HK-2 (cell line): ENCODE results near the gene SLC5A8.
A peak's percentile ranks its signal among the peaks of the same experiment; 100 is the strongest.

ENCODE experiments used
- DNase-seq: peaks from one replicate; pipeline ENCODE4 v3.0.0-alpha.2; 2018; ENCODE audit not compliant: unreplicated experiment

SLC5A8 gene

DNA sequence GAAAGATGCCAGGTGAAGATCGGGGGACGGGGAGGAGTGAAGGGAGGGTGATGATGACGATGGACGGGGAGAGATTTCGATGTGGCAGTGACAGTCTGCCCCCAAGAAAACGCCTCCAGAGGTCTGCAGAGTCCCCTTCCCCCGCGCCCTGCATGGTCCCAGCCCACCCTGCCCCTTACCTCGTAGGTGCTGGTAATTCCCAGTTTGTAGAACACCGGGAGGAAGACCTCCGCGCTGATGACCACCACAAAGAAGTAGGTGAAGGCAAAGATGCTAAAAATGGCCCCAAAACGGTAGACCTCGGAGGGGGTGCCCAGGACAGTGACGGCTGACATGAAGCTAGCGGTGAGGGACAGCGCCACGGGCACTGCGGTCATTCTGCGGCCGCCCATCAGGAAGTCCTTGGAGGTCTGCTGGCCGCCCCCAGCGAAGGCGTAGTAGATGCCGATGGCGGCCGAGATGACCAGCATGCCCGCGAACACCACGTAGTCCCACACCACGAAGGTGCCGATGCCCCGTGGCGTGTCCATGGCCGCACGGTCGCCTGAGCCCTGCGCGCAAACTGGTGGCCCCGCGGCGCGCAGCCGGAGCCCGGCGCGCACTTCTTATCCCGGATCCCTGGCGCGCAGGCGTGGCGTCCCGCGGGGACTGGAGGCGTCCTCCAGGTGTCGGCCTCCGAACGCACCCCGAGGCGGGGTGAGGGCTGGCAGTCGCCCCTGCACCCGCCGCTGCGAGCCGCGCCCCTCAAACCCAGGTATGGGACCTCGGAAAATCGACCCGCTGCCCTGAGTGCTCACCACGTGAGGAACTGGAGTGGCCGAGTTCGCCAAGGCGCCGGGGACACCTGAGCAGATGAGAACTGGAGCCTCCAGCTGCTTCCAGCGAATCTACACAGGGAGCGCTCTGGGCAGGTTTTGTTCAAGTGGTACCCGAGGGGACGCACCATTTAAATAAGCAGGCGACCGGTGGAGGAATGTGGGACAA is at the start of gene SLC5A8:
Gene SLC5A8, minus strand, starts transcription at position 920 of the 984 bp plus-strand sequence. Its CDS starts 390 bp downstream, at position 530.
- no peak for DNase-seq

GRCh38 chr12:101257357-101257756 is 47.3 kb upstream of the SLC5A8 start:
- no peak for DNase-seq

- DNase-seq: no peak
Measured at GRCh38 chr12:101256266-101256665, 46.2 kb upstream of the SLC5A8 start.

GRCh38 chr12:101243616-101244015 is 33.6 kb upstream of the SLC5A8 start:
- no peak for DNase-seq

DNA sequence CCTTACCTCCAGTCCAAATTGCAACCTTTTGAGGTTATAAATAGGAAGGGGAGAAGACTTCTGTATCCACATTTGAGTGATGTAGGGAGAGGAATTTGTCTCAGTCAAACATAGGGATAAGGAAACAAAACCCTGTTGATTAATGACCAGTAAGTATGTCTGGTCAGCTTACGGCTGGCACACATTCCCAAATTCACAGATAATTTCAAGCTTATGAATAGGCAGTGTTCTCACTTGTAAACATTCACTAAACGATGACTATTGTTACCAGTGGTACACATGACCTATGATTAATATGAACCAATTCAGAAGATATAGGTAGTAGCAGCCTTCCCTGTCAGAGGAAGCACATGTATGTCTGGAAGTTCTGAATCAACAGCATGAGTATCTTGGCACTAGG is 33.0 kb upstream of the SLC5A8 start:
- DNase-seq: no peak

DNA sequence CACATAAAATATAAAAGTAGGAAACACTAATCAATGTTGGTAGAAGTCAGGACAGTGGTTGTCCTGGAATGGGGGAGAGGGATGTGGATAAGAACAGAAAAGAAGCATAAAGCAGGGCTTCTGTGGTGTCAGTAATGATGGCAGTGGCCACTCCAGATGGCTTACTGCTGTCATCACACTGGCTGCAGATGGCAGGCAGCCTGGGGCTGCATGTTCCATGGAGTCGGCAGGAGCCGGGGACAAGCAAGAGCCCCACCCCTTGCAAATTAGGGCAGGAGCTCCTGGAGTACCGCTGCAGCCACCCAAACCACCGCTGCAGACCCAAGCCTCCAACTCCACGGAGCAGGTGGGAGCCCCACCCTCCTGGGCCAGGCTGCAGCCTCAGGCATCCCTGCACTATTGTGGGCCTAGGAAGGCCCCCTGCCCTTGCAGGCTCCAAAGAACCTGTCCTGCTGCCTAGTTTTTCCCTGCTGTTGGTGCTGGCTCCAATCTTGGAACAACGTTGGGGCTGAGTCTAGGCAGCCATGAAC is 28.8 kb upstream of the SLC5A8 start:
- DNase-seq: no peak

GRCh38 chr12:101238306-101238705 is 28.3 kb upstream of the SLC5A8 start:
- no peak for DNase-seq

DNA sequence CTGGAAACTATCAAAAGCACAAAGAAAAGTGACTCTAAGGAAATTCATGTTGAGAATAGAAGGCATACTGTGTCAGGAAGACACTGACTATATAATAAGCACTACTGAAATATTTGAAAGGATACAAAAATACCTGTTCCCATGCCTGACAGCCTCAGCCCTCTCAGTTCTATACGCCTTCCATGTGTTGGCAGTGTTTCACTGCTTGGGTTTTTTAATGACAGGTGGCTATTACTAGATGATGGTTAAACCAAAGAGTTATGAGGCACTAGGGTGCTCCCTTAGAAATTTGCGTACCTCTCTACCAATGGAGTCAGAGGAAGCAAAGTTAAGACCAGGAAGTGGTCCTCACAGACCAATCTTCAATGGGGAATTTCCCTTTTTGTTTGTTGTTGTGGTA is 25.6 kb upstream of the SLC5A8 start:
- DNase-seq: no peak

DNA sequence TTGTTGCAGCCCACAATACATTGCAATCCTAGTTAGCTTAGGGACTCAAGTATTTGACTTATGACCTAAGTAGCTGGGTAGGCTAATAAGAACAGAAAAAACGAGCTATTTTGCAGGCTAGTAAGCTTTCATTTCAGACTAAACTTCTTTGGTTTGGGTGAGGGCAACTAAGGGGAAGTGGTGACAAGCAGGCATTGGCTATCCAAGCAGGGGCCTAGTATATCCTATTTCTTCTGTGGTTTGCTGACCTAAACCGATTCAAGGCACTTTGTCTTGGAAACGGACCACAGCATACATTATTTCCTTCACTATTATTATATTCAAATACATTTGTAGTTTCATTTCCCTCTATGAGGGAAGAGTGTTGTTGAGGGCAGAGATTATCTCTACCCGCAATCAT is 21.6 kb upstream of the SLC5A8 start:
- no peak for DNase-seq

DNA sequence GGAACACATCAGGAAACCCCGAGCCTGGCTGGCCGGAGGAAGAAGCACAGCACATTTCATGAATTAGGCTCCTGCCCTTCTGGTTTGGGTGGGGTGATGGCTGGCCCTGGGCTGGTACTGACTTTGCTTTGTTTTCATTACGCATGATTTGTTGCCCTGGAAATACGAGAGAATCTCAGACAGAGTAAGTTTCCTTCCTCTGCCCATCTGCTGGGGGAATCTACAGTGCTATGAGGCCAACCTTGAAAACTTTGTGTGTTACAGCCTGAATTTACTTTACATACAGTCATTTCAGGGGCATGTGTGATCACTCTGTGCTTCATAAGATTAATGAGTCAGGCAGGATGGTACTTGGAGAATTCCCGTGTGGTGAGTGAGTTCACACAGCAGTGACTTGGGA is 20.5 kb upstream of the SLC5A8 start:
- DNase-seq: peak; percentile 25

- DNase-seq: no peak
Measured at GRCh38 chr12:101229841-101230241, 19.8 kb upstream of the SLC5A8 start.

DNA sequence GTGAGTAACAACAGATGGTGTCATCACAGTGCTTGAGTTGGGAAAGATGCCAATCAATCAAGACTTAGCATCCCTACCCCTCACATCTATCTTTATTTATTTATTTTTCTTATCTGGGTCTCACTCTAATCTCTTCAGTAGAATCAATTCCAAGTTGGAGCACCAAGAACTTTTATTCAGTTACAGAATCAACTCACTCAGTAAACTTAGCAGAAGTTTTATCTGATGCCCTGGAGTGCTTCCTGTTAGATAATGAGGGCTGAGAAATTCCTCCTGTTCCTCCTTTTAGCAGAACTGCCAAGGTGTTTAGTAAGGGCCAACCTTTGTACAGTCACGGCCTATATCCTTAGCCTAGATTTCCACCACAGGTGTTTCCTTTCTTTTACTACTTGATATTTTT is 11.3 kb upstream of the SLC5A8 start:
- DNase-seq: no peak

DNA sequence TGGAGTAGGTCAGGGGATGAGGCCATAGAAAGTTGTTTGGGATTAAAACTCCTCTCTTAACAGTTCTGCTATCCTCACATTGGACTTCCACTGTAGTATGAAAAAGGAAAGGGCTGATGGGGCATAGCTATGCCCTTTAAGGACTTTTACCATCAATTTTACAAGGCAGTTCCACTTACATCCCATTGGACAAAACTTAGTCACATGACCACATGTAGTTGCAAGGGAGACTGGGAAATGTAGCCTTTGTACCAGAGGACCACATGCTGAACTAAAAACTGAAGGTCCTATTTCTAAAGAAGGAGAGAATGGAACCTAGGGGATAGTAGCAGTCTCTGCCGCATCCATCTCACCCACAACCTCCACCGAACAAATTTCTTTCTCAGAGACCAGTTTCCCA is 6.8 kb upstream of the SLC5A8 start:
- DNase-seq: no peak

DNA sequence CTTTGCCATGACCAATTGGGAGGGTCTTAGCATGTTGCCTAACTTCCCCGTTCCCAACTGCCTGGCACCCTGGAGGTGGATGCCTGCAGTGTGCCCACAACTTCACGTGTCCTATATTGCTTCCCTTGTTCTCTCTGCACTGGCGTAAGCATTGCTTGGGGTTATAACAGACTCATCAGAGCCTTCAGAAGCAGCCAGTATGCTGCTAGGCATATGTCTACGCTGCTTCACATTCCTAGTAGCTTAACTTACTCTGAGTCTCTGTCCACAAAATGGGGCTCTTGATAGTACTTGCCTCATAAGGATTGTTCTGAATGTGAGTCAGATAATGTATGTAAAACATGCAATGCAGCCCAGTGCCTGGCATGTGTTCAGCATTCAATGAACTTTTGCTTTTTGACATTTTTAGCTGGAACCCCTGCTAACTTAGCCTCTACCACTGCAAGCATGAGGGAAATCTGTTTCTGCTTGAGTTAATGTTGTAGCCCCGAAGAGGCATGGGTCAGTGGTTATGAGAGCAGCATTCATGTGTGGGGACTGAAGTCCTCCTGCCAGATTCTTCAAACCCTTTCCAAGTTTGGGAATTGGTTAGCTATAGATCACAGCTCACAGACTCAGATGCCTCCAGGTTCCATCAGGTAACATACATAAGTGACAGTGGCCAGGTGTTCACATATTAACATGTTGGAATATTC is 2.8 kb downstream of the SLC5A8 start:
- no peak for DNase-seq

GRCh38 chr12:101204602-101205304 is 5.3 kb downstream of the SLC5A8 start:
- no peak for DNase-seq

GRCh38 chr12:101200824-101201223 is 9.2 kb downstream of the SLC5A8 start:
- no peak for DNase-seq

DNA sequence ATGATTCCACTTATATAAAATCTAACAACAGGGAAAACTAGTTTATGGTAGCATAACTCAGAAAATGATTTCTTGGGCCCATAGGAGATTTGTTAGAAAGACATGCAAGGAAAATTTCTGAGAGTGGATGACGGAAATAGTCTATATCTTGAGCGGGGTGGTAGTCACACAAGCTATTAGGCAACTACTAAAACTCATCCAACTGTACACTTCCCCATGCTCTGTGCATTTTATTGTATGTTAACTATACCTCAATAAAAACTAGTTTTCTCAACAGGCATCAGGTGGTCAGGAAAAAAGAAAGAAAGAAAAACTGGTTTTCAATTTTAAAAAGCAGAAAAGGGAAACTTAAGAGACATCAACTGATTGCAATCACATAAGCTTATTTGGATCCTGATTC is 9.9 kb downstream of the SLC5A8 start:
- no peak for DNase-seq

DNA sequence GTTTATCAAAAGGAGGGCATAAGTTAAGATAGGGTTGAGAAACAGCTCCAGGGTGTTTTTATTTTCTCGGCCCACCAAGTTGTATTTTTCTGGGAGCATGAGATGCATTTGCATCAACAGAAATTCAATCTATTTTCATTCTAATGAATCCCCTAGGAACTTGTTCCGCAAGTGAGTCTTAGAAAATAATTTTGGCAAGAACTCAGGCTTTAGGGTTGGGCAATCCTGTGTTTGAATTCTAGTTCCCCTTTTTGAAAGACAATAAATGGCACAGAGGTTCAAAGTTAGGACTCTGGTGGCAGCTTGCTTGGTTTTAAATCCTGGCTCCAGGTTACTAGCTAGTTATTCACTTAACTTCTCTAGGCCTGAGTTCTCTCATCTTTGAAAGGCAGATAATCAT is 23.7 kb downstream of the SLC5A8 start:
- DNase-seq: no peak

DNA sequence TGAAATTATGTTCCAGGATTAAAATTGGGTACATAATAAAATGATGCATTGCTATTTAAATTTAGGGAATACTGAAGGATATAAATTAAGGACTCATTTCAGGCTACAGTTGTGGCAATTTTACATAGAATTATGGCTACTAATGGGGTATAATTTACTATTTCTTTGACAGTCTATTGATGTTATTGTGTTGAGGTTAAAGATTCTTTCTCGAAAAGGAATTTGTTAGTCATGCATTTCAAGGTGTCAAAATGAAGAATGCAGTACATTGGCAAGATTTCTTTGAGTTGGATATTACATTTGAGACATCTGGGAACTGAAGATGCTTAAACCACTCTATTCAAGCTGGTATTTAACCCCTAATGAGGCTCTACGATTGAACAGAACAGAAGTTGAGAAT is 28.3 kb downstream of the SLC5A8 start:
- DNase-seq: no peak

- DNase-seq: no peak
Measured at GRCh38 chr12:101174541-101174940, 35.5 kb downstream of the SLC5A8 start.

GRCh38 chr12:101173197-101173749 is 36.8 kb downstream of the SLC5A8 start:
- DNase-seq: no peak

- no peak for DNase-seq
Measured at GRCh38 chr12:101172316-101172715, 37.7 kb downstream of the SLC5A8 start.
